Endothelial cell of umbilical vein (primary cell): Measurements from ENCODE around the gene VIPR1. TPM values are rescaled to one million over a fixed set of nuclear protein-coding genes. Genes with fewer than 3 reads are reported as not detected.
A peak's percentile ranks its signal among the peaks of the same experiment; 100 is the strongest.

Source experiments
- BruUV-seq: library from RNA; stranded (reverse); fragments of 400-500 nt; replicated peaks from 2 replicates; lab custom pipeline; 2021; lab: Mats Ljungman, UMichigan
- CTCF ChIA-PET: fragments of 300-600, 350-600 bp; sonication (Branson Sonifier 250); formaldehyde crosslinking; loops from one replicate; lab custom pipeline; 2021; ENCODE audit warnings: antibody characterized with exemption, inconsistent platforms; lab: Charles Lee
- POLR2A ChIA-PET: fragments of 300-600, 350-600 bp; sonication (Branson Sonifier 250); formaldehyde crosslinking; loops from one replicate; lab custom pipeline; 2021; ENCODE audit warnings: antibody characterized with exemption, inconsistent platforms; lab: Charles Lee
- DNase-seq: peaks from one replicate; pipeline ENCODE4 v3.0.0-alpha.2; 2011; ENCODE audit warnings: low read depth, low spot score
- FAIRE-seq: peaks from 2 replicates; lab custom pipeline; 2011; peaks lifted over from hg19 to GRCh38; lab: Jason Lieb, UNC
- H2AFZ ChIP-seq: 2 replicates; pipeline ENCODE4 v1.6.0; 2012; ENCODE audit warnings: low read depth, low read length, control low read depth, inconsistent platforms
- H3K27ac ChIP-seq: 2 replicates; pipeline ENCODE4 v1.5.1; 2011; ENCODE audit warnings: low read depth, mild to moderate bottlenecking, control low read depth, low read length, moderate library complexity; ENCODE audit not compliant: insufficient read depth
- H3K27me3 ChIP-seq, 2 experiments: 2 replicates each; pipeline versions ENCODE4 v1.6.0 to v1.6.1; 2011; ENCODE audit warnings: low read length in 2 of 2, mixed read lengths in 1 of 2; ENCODE audit not compliant: control insufficient read depth in 2 of 2, insufficient read depth in 2 of 2
- H3K36me3 ChIP-seq, 2 experiments: 2 replicates in 1 of 2; 3 replicates in 1 of 2; pipeline ENCODE4 v1.5.1; 2011; ENCODE audit warnings: low read length in 2 of 2, mild to moderate bottlenecking in 1 of 2, moderate library complexity in 1 of 2; ENCODE audit not compliant: control insufficient read depth in 2 of 2, insufficient read depth in 2 of 2; ENCODE audit errors: extremely low read depth in 1 of 2
- H3K4me1 ChIP-seq: 3 replicates; pipeline ENCODE4 v1.5.1; 2011; ENCODE audit warnings: mild to moderate bottlenecking, low read length; ENCODE audit not compliant: control insufficient read depth, insufficient read depth; ENCODE audit errors: extremely low read depth
- H3K4me2 ChIP-seq: 2 replicates; pipeline ENCODE4 v1.6.1; 2011; ENCODE audit warnings: low read length, control low read depth, mixed read lengths; ENCODE audit not compliant: insufficient read depth
- H3K4me3 ChIP-seq, 3 experiments: fragments of 200-600 bp in 1 of 3; sonication (generic), shearing (Covaris generic) in 1 of 3; replicated peaks in 1 of 3; 2 replicates each; pipeline ENCODE4 v1.5.1; 2011 to 2016; ENCODE audit warnings: control low read depth in 3 of 3, low read length in 3 of 3, mild to moderate bottlenecking in 2 of 3, inconsistent platforms in 1 of 3, low read depth in 1 of 3, moderate library complexity in 1 of 3; ENCODE audit not compliant: insufficient read depth in 1 of 3
- H3K79me2 ChIP-seq: 2 replicates; pipeline ENCODE4 v1.6.0; 2012; ENCODE audit warnings: low read length, inconsistent platforms; ENCODE audit not compliant: control insufficient read depth, insufficient read depth
- H3K9ac ChIP-seq: replicated peaks from 2 replicates; pipeline ENCODE3; 2011; ENCODE audit warnings: low read length, control low read depth; ENCODE audit not compliant: insufficient read depth; ENCODE audit errors: extremely low read depth
- H3K9me1 ChIP-seq: replicated peaks from 3 replicates; pipeline ENCODE4 v1.6.0; 2011; ENCODE audit warnings: mild to moderate bottlenecking, low read length; ENCODE audit not compliant: control insufficient read depth, insufficient read depth; ENCODE audit errors: extremely low read depth
- H3K9me3 ChIP-seq: replicated peaks from 2 replicates; pipeline ENCODE4 v1.5.1; 2012; ENCODE audit warnings: low read length, inconsistent platforms; ENCODE audit not compliant: control insufficient read depth, insufficient read depth
- H4K20me1 ChIP-seq: replicated peaks from 2 replicates; pipeline ENCODE3; 2011; ENCODE audit warnings: mild to moderate bottlenecking, low read length; ENCODE audit not compliant: control insufficient read depth, insufficient read depth; ENCODE audit errors: extremely low read depth
- EZH2 ChIP-seq: IDR thresholded peaks from 2 replicates; pipeline ENCODE4 v1.6.1; 2012; ENCODE audit warnings: borderline replicate concordance, low read depth, mild to moderate bottlenecking, moderate library complexity, low read length, inconsistent platforms; ENCODE audit not compliant: severe bottlenecking
- FOS ChIP-seq: IDR thresholded peaks from 2 replicates; pipeline ENCODE4 v1.6.1; 2011; ENCODE audit warnings: mild to moderate bottlenecking, low read length, moderate library complexity, borderline replicate concordance; ENCODE audit not compliant: insufficient read depth
- GATA2 ChIP-seq: IDR thresholded peaks from 2 replicates; pipeline ENCODE4 v1.7.0; 2011; ENCODE audit warnings: low read depth, mild to moderate bottlenecking, moderate library complexity, mixed read lengths, low read length; ENCODE audit not compliant: insufficient read length, insufficient read depth
- JUN ChIP-seq: IDR thresholded peaks from 2 replicates; pipeline ENCODE4 v1.6.1; 2011; ENCODE audit warnings: borderline replicate concordance, low read depth; ENCODE audit not compliant: insufficient read length, insufficient read depth
- MYC ChIP-seq: IDR thresholded peaks from one replicate; pipeline ENCODE4 v1.6.1; 2011; ENCODE audit warnings: mild to moderate bottlenecking, low read depth, low read length
- POLR2A ChIP-seq: IDR thresholded peaks from 2 replicates; pipeline ENCODE4 v1.6.1; 2012; ENCODE audit warnings: low read depth, mild to moderate bottlenecking, control low read depth, low read length
- POLR2AphosphoS5 ChIP-seq: IDR thresholded peaks from 2 replicates; pipeline ENCODE4 v1.6.1; 2012; ENCODE audit warnings: low read depth, mild to moderate bottlenecking, control low read depth, low read length, moderate library complexity; ENCODE audit not compliant: insufficient read depth
- dilution Hi-C: fragments of 300-500 bp; cut with MboI; formaldehyde crosslinking; loops from one replicate; pipeline ENCODE4 v1.15.0; 2019; ENCODE audit warnings: low sequenced_read_pairs; ENCODE audit not compliant: extremely low pct_ligation_motif_present
- intact Hi-C: fragments of 100-400 bp; cut with micrococcal nuclease; formaldehyde crosslinking; loops from one replicate; pipeline ENCODE4 v1.10.0; 2022
- polyA plus RNA-seq, 4 experiments: library from polyadenylated mRNA; depleted of rRNA in 3 of 4; stranded (reverse) in 3 of 4; unstranded in 1 of 4; fragments of >200 nt; gene quantifications; 2 replicates each; pipeline versions ENCODE4 v1.2.1 to v1.2.3, GENCODE V29; 2011 to 2012; ENCODE audit warnings: missing spikeins in 1 of 4
- total RNA-seq: library from RNA; stranded (reverse); gene quantifications from 2 replicates; pipeline ENCODE4 v1.2.3, GENCODE V29; 2021
- TF ChIP-seq, protein P1 (sequence below): IDR thresholded peaks from 2 replicates; pipeline ENCODE4 v1.6.1; 2011; ENCODE audit not compliant: insufficient read depth, insufficient read length
- TF ChIP-seq, protein P2 (sequence below), 2 donors: IDR thresholded peaks; 1 replicate in 1 of 2; 2 replicates in 1 of 2; pipeline ENCODE4 v1.5.1; 2011; ENCODE audit warnings: low read length in 2 of 2, mild to moderate bottlenecking in 2 of 2, moderate library complexity in 2 of 2, control low read depth in 1 of 2, inconsistent platforms in 1 of 2, low read depth in 1 of 2; ENCODE audit not compliant: insufficient read depth in 1 of 2; ENCODE audit errors: extremely low read depth in 1 of 2

Gene VIPR1
- total and polyA plus RNA-seq, 2 donors (not counting 3 experiments of a cell fraction or from before 2014, with no cell fraction given) = 3.8 to 4.7 TPM

DNA sequence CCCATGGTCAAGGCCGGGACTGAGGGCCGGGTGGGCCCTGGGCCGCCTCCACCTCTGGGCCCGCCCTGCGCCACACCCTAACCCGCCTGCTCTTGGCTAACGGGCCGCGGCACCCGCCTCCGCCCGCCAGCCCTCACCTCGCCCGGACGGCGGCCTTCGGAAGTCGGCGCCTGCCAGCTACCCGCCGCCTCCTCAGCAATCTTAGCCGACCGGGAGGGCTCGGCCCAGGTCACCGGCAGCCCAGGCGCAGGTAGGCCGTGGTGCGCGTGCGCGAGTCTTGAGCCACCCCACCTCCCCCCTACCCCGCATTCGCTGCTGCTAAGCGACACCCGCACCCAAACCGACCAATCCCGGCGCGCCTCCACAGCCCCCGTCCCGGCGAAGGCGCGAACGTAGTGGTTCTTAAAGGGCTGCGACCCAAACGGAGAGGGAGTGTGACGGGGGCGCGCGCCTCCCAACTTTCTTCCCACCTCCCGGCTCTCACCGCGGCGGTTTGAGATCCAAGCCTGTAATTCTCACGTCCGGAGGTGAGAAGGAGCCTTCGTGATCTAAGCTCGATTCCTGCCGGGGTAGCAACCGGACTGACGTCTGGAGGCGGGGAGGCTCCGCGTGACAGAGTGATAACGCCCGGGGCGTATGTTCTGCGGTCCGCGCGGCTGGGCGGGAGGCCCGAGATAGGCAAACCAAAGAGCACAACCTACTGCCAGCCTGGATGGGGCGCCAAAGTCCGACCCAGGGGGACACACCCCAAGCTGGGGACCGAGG, 79.4 kb downstream of the VIPR1 start, which contains the start of gene SEC22C:
Gene SEC22C (minus strand): TSS at position 259 of the 765 bp plus-strand sequence. CDS start 12,921 bp downstream, outside the sequence.
- peak within 1 kb of the TSS; percentile 96 for H2AFZ ChIP-seq
- DNase-seq = peak; percentile 94
- BruUV-seq = no TSS peak
- H3K4me3 ChIP-seq = peak within 1 kb of the TSS; percentile 80 to 82 (median 81)
- H3K36me3 ChIP-seq = no peaks in the 10 kb centered on the region
- peak; percentile 92 for FAIRE-seq
- peak within 1 kb of the TSS; percentile 86 for H3K9ac ChIP-seq
- peaks cover 18% of the 10 kb centered on the region for H3K4me1 ChIP-seq
- no peak for TF ChIP-seq FOS
- peak; percentile 76 for TF ChIP-seq POLR2A
- no peak for TF ChIP-seq GATA2
- TF ChIP-seq, protein P1, sequence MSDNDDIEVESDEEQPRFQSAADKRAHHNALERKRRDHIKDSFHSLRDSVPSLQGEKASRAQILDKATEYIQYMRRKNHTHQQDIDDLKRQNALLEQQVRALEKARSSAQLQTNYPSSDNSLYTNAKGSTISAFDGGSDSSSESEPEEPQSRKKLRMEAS = no peak
- TF ChIP-seq, protein P2, sequence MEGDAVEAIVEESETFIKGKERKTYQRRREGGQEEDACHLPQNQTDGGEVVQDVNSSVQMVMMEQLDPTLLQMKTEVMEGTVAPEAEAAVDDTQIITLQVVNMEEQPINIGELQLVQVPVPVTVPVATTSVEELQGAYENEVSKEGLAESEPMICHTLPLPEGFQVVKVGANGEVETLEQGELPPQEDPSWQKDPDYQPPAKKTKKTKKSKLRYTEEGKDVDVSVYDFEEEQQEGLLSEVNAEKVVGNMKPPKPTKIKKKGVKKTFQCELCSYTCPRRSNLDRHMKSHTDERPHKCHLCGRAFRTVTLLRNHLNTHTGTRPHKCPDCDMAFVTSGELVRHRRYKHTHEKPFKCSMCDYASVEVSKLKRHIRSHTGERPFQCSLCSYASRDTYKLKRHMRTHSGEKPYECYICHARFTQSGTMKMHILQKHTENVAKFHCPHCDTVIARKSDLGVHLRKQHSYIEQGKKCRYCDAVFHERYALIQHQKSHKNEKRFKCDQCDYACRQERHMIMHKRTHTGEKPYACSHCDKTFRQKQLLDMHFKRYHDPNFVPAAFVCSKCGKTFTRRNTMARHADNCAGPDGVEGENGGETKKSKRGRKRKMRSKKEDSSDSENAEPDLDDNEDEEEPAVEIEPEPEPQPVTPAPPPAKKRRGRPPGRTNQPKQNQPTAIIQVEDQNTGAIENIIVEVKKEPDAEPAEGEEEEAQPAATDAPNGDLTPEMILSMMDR (IDR thresholded peaks at IDR 0.05; ENCODE audit: extremely low read depth in 1 of 2, insufficient read depth in 1 of 2, low read depth in 1 of 2, low read length in 2 of 2) = peak in 1 of 2 donors; percentile 24
- TF ChIP-seq MYC = no peak
- TF ChIP-seq EZH2 = no peak
- peak; percentile 69 for TF ChIP-seq POLR2AphosphoS5
- TF ChIP-seq JUN = no peak
- H3K27ac ChIP-seq = peak within 1 kb of the TSS; percentile 70
- no peaks in the 10 kb centered on the region for H3K9me1 ChIP-seq
- ChIA-PET CTCF (interaction anchor here (0.9 to 1.8 kb wide), 8 partner anchors 9 to 71 kb away, joined by 3 to 8 read pairs (median 4); partner anchors contain the start of genes NKTR and SS18L2), POLR2A (interaction anchor here (1.6 kb wide), 1 partner anchor 18 kb away, joined by 4 read pairs; the partner anchor contains the start of gene NKTR)
- H3K27me3 ChIP-seq = no peaks in the 10 kb centered on the region
- no peaks in the 10 kb centered on the region for H3K9me3 ChIP-seq
- H4K20me1 ChIP-seq = no peaks in the 10 kb centered on the region
- H3K4me2 ChIP-seq = peak within 1 kb of the TSS; percentile 70
- dilution Hi-C loops = no loop called here
- peaks cover 40% of the 10 kb centered on the region for H3K79me2 ChIP-seq
- intact Hi-C loops = loop anchor here (1.0 to 2.0 kb wide), 4 partner anchors 8 to 73 kb away; partner anchors contain the start of genes NKTR and SS18L2
